HUES48 (cell line): ENCODE measurements around the gene RBM8A.
A peak's percentile ranks its signal among the peaks of the same experiment; 100 is the strongest.

Experiments
- H3K27ac ChIP-seq: one replicate; pipeline ENCODE4 v1.7.0; 2013; ENCODE audit warnings: low read depth, low read length, inconsistent platforms
- H3K27me3 ChIP-seq: 2 replicates; pipeline ENCODE4 v1.6.1; 2013; ENCODE audit warnings: mild to moderate bottlenecking, low read length; ENCODE audit not compliant: control insufficient read depth, insufficient read depth
- H3K36me3 ChIP-seq: 2 replicates; pipeline ENCODE4 v1.6.1; 2013; ENCODE audit warnings: low read length; ENCODE audit not compliant: control insufficient read depth, insufficient read depth
- H3K4me1 ChIP-seq: 2 replicates; pipeline ENCODE4 v1.6.1; 2013; ENCODE audit warnings: mild to moderate bottlenecking, low read length; ENCODE audit not compliant: control insufficient read depth, insufficient read depth
- H3K4me3 ChIP-seq: 2 replicates; pipeline ENCODE4 v1.5.1; 2013; ENCODE audit warnings: mild to moderate bottlenecking, low read depth, low read length
- H3K9ac ChIP-seq: 2 replicates; pipeline ENCODE4 v1.6.1; 2013; ENCODE audit warnings: mild to moderate bottlenecking, low read depth, low read length, moderate library complexity
- H3K9me3 ChIP-seq: 2 replicates; pipeline ENCODE4 v1.6.1; 2013; ENCODE audit warnings: low read length; ENCODE audit not compliant: control insufficient read depth, insufficient read depth

RBM8A gene

GRCh38 chr1:145874646-145875045, 52.6 kb downstream of the RBM8A start:
- Histone ChIP-seq H3K27me3 (peaks cover 38% of the 10 kb centered on the region), H3K27ac (no peak overlapping the region), H3K9me3 (no peaks in the 10 kb centered on the region), H3K4me3 (no peak overlapping the region), H3K9ac (no peak overlapping the region), H3K4me1 (peaks cover 18% of the 10 kb centered on the region), H3K36me3 (no peaks in the 10 kb centered on the region)

GRCh38 chr1:145871994-145872924, 55.0 kb downstream of the RBM8A start:
- Histone ChIP-seq H3K9ac (peak overlapping the region; percentile 53; the same call in 1 of the 2 replicates), H3K9me3 (no peaks in the 10 kb centered on the region), H3K36me3 (no peaks in the 10 kb centered on the region), H3K27ac (no peak overlapping the region), H3K4me1 (peaks cover 13% of the 10 kb centered on the region), H3K4me3 (peak overlapping the region; percentile 63), H3K27me3 (peaks cover 34% of the 10 kb centered on the region)
